CD14-positive monocyte (primary cell): ENCODE data around the gene MAD1L1. TPM values are rescaled to one million over a fixed set of nuclear protein-coding genes. Genes with fewer than 3 reads are reported as not detected.

ENCODE experiments used
- DNase-seq, 3 donors: peaks; one replicate each; pipeline ENCODE4 v3.0.0-alpha.2; 2011 to 2022
- H2AFZ ChIP-seq: 2 replicates; pipeline ENCODE4 v1.6.0; 2012; ENCODE audit warnings: mild to moderate bottlenecking, low read depth, low read length, inconsistent platforms; ENCODE audit not compliant: insufficient read depth, poor library complexity, severe bottlenecking
- H3K27ac ChIP-seq, 2 donors: 1 replicate in 1 of 2; 2 replicates in 1 of 2; pipeline ENCODE4 v1.5.1; 2012 to 2013; ENCODE audit warnings: low read length in 2 of 2, control low read depth in 1 of 2, inconsistent platforms in 1 of 2, low read depth in 1 of 2, mild to moderate bottlenecking in 1 of 2
- H3K27me3 ChIP-seq, 2 donors: one replicate each; pipeline versions ENCODE4 v1.6.0 to v1.6.1; 2011 to 2013; ENCODE audit warnings: low read length in 2 of 2; ENCODE audit not compliant: control insufficient read depth in 2 of 2, insufficient read depth in 2 of 2
- H3K36me3 ChIP-seq, 2 donors: replicated peaks in 1 of 2; 1 replicate in 1 of 2; 2 replicates in 1 of 2; pipeline versions ENCODE4 v1.5.1 to v1.6.1; 2012 to 2013; ENCODE audit warnings: low read length in 2 of 2, control low read depth in 1 of 2, inconsistent platforms in 1 of 2, mild to moderate bottlenecking in 1 of 2; ENCODE audit not compliant: insufficient read depth in 2 of 2, control insufficient read depth in 1 of 2
- H3K4me1 ChIP-seq, 2 donors: 1 replicate in 1 of 2; 2 replicates in 1 of 2; pipeline versions ENCODE4 v1.5.1 to v1.6.1; 2012 to 2013; ENCODE audit warnings: low read length in 2 of 2, control low read depth in 1 of 2, inconsistent platforms in 1 of 2, mild to moderate bottlenecking in 1 of 2, moderate library complexity in 1 of 2; ENCODE audit not compliant: insufficient read depth in 2 of 2, control insufficient read depth in 1 of 2
- H3K4me2 ChIP-seq: replicated peaks from 2 replicates; pipeline ENCODE3; 2012; ENCODE audit warnings: low read length, moderate library complexity, mild to moderate bottlenecking; ENCODE audit not compliant: poor library complexity, severe bottlenecking; ENCODE audit errors: extremely low read depth
- H3K4me3 ChIP-seq, 3 experiments: fragments of 200-600 bp in 1 of 3; sonication (generic) in 1 of 3; replicated peaks in 1 of 3; 1 replicate in 2 of 3; 2 replicates in 1 of 3; pipeline ENCODE4 v1.5.1; 2011 to 2013; ENCODE audit warnings: low read length in 3 of 3, mild to moderate bottlenecking in 3 of 3, control low read depth in 2 of 3, low read depth in 2 of 3, inconsistent platforms in 1 of 3, moderate library complexity in 1 of 3
- H3K79me2 ChIP-seq: 2 replicates; pipeline ENCODE4 v1.6.0; 2012; ENCODE audit warnings: mild to moderate bottlenecking, control low read depth, inconsistent platforms, low read length, moderate library complexity; ENCODE audit not compliant: insufficient read depth
- H3K9ac ChIP-seq: 2 replicates; pipeline ENCODE4 v1.6.0; 2017; ENCODE audit warnings: low read length, mild to moderate bottlenecking; ENCODE audit not compliant: insufficient read depth, poor library complexity, severe bottlenecking
- H3K9me3 ChIP-seq, 2 donors: replicated peaks in 1 of 2; 1 replicate in 1 of 2; 2 replicates in 1 of 2; pipeline versions ENCODE4 v1.5.1 to v1.6.1; 2012 to 2013; ENCODE audit warnings: low read length in 2 of 2, control low read depth in 1 of 2; ENCODE audit not compliant: control insufficient read depth in 1 of 2, insufficient read depth in 1 of 2
- H4K20me1 ChIP-seq: 2 replicates; pipeline ENCODE4 v1.6.0; 2012; ENCODE audit warnings: mild to moderate bottlenecking, low read length, control low read depth, moderate library complexity; ENCODE audit not compliant: insufficient read depth
- H3K27ac Mint-ChIP-seq, 7 donors: one replicate each; pipeline ENCODE4 v1.8.0; 2020; ENCODE audit warnings: mild to moderate bottlenecking in 7 of 7, mixed read lengths in 7 of 7, moderate library complexity in 6 of 7, inconsistent platforms in 2 of 7
- H3K27me3 Mint-ChIP-seq, 3 donors: one replicate each; pipeline ENCODE4 v1.8.0; 2021 to 2022; ENCODE audit warnings: low read depth in 3 of 3, mild to moderate bottlenecking in 3 of 3, mixed read lengths in 3 of 3, moderate library complexity in 3 of 3, inconsistent platforms in 1 of 3
- H3K36me3 Mint-ChIP-seq, 2 donors: one replicate each; pipeline ENCODE4 v1.8.0; 2020; ENCODE audit warnings: mixed read lengths in 2 of 2, inconsistent platforms in 1 of 2, mild to moderate bottlenecking in 1 of 2
- H3K4me1 Mint-ChIP-seq: one replicate; pipeline ENCODE4 v1.8.0; 2020; ENCODE audit warnings: mild to moderate bottlenecking, mixed read lengths
- H3K4me3 Mint-ChIP-seq, 2 donors: one replicate each; pipeline ENCODE4 v1.8.0; 2020; ENCODE audit warnings: mild to moderate bottlenecking in 2 of 2, mixed read lengths in 2 of 2, moderate library complexity in 1 of 2
- H3K9me3 Mint-ChIP-seq, 7 donors: one replicate each; pipeline ENCODE4 v1.8.0; 2020 to 2022; ENCODE audit warnings: mixed read lengths in 7 of 7, mild to moderate bottlenecking in 6 of 7, moderate library complexity in 6 of 7, inconsistent platforms in 2 of 7
- CTCF ChIP-seq: fragments of 200-600 bp; IDR thresholded peaks from one replicate; pipeline ENCODE4 v1.8.0; 2022; ENCODE audit warnings: antibody characterized with exemption, mild to moderate bottlenecking
- WGBS: methylation state at CpG from one replicate; pipeline ENCODE4 v1.1.5; 2013; ENCODE audit warnings: missing lambda C conversion rate; ENCODE audit not compliant: insufficient coverage; 5-methylcytosine and 5-hydroxymethylcytosine counted together
- intact Hi-C, 2 donors: fragments of 100-400 bp; cut with micrococcal nuclease; formaldehyde crosslinking; loops; one replicate each; pipeline versions ENCODE4 v1.15.0 to v1.15.1; 2023
- polyA plus RNA-seq, 3 donors: library from polyadenylated mRNA; depleted of rRNA in 1 of 3; unstranded in 2 of 3; stranded (reverse) in 1 of 3; fragments of 300-500 nt in 2 of 3; fragments of >200 nt in 1 of 3; fragmentation: Illumina TruSeq in 2 of 3; gene quantifications; 1 replicate in 2 of 3; 2 replicates in 1 of 3; pipeline ENCODE4 v1.2.3, GENCODE V29; 2012 to 2021

MAD1L1 gene
- polyA plus RNA-seq, 3 donors: 22.0 to 39.4 (median 33.2) TPM

- peaks cover 61% of the 10 kb centered on the region for H3K4me1 Mint-ChIP-seq
- Histone ChIP-seq H3K9me3 (no peaks in the 10 kb centered on the region), H3K79me2 (peaks cover 31% of the 10 kb centered on the region), H2AFZ (peak overlapping the region; percentile 3), H3K36me3 (peaks cover 7 to 24% of the 10 kb centered on the region in 2 donors), H3K9ac (peak overlapping the region; percentile 85), H4K20me1 (peaks cover 2% of the 10 kb centered on the region), H3K4me1 (peaks cover 46 to 64% of the 10 kb centered on the region in 2 donors), H3K4me3 (peak overlapping the region; percentile 38 to 71 (median 57)), H3K27me3 (no peaks in the 10 kb centered on the region), H3K4me2 (peak overlapping the region; percentile 59), H3K27ac (peak overlapping the region; percentile 62 to 95)
- H3K27me3 Mint-ChIP-seq: peaks cover 0 to 8% (median 4%) of the 10 kb centered on the region in 3 donors
- H3K9me3 Mint-ChIP-seq: peaks cover 0 to 6% (median 0%) of the 10 kb centered on the region in 7 donors
- TF ChIP-seq CTCF: no peak
- intact Hi-C loops: loop anchor here (2.0 to 10.0 kb wide), 2 partner anchors 75 to 79 kb away; no protein-coding TSS in a partner anchor
- peak overlapping the region; percentile 90 to 99 (median 95) for H3K27ac Mint-ChIP-seq
- peak; percentile 34 to 65 (median 37) for DNase-seq
- H3K36me3 Mint-ChIP-seq: peaks cover 28 to 33% of the 10 kb centered on the region in 2 donors
- peak overlapping the region; percentile 88 to 94 for H3K4me3 Mint-ChIP-seq
- WGBS: 32% methylated on average over 20 of the region's 28 CpGs
These were observed 293.0 kb downstream of the MAD1L1 start for GRCh38 chr7:1939434-1940401.

- Mint-ChIP-seq H3K4me1 (peaks cover 56% of the 10 kb centered on the region), H3K9me3 (peaks cover 0 to 6% (median 1%) of the 10 kb centered on the region in 7 donors), H3K36me3 (peaks cover 32 to 36% of the 10 kb centered on the region in 2 donors), H3K4me3 (peak overlapping the region; percentile 88 to 94), H3K27ac (peak overlapping the region; percentile 13 to 99 (median 95)), H3K27me3 (peaks cover 0 to 5% (median 2%) of the 10 kb centered on the region in 3 donors)
- Histone ChIP-seq H3K9ac (peak overlapping the region; percentile 85), H3K27ac (peak overlapping the region in 1 of 2 donors; percentile 95), H3K36me3 (peaks cover 7 to 32% of the 10 kb centered on the region in 2 donors), H3K9me3 (no peaks in the 10 kb centered on the region), H3K4me1 (peaks cover 46 to 60% of the 10 kb centered on the region in 2 donors), H3K79me2 (peaks cover 31% of the 10 kb centered on the region), H4K20me1 (peaks cover 7% of the 10 kb centered on the region), H3K27me3 (no peaks in the 10 kb centered on the region), H3K4me3 (peak overlapping the region; percentile 38 to 71 (median 57)), H3K4me2 (peak overlapping the region; percentile 59), H2AFZ (no peak overlapping the region)
- 92% methylated on average over 16 of the region's 39 CpGs for WGBS
- TF ChIP-seq CTCF: no peak
- intact Hi-C loops: no loop called here
- peak in 1 of 3 donors; percentile 39 for DNase-seq
These were observed 293.8 kb downstream of the MAD1L1 start for GRCh38 chr7:1938788-1939433.
